HEK293T (cell line): ENCODE data around the gene CSNK1E.
A peak's percentile ranks its signal among the peaks of the same experiment; 100 is the strongest.

Source experiments
- CTCF ChIA-PET: fragments of 350-600 bp; formaldehyde crosslinking; extraction: SDS; loops from one replicate; lab custom pipeline; 2021; ENCODE audit warnings: antibody characterized with exemption, inconsistent platforms; lab: Yijun Ruan, JAX
- POLR2A ChIA-PET: fragments of 350-600 bp; formaldehyde crosslinking; extraction: SDS; loops from one replicate; lab custom pipeline; 2020; ENCODE audit warnings: antibody characterized with exemption, inconsistent platforms; lab: Yijun Ruan, JAX
- DNase-seq: peaks from one replicate; pipeline ENCODE4 v3.0.0; 2012; ENCODE audit warnings: mixed read lengths; ENCODE audit errors: extremely low spot score
- ARNT ChIP-seq: fragments of 450-650 bp; IDR thresholded peaks from 2 replicates; pipeline ENCODE4 v1.6.1; 2017; ENCODE audit warnings: mild to moderate bottlenecking
- BHLHE40 ChIP-seq: fragments of 450-650 bp; IDR thresholded peaks from 2 replicates; pipeline ENCODE4 v1.6.1; 2016; ENCODE audit warnings: mild to moderate bottlenecking, moderate library complexity, borderline replicate concordance
- CTBP1 ChIP-seq: fragments of 450-650 bp; IDR thresholded peaks from 2 replicates; pipeline ENCODE4 v1.6.1; 2016; ENCODE audit warnings: borderline replicate concordance
- ELF4 ChIP-seq: fragments of 450-650 bp; IDR thresholded peaks from 2 replicates; pipeline ENCODE4 v1.6.1; 2017; ENCODE audit warnings: antibody characterized with exemption
- FOXA1 ChIP-seq: fragments of 450-650 bp; IDR thresholded peaks from 2 replicates; pipeline ENCODE4 v1.6.1; 2016; ENCODE audit warnings: mild to moderate bottlenecking
- FOXK2 ChIP-seq: fragments of 450-650 bp; IDR thresholded peaks from 2 replicates; pipeline ENCODE4 v1.6.1; 2016; ENCODE audit warnings: mild to moderate bottlenecking
- FOXM1 ChIP-seq: fragments of 450-650 bp; IDR thresholded peaks from 2 replicates; pipeline ENCODE4 v1.6.1; 2017; ENCODE audit warnings: mild to moderate bottlenecking, borderline replicate concordance
- HDGF ChIP-seq: fragments of 450-650 bp; IDR thresholded peaks from 2 replicates; pipeline ENCODE4 v1.6.1; 2017; ENCODE audit warnings: antibody characterized with exemption, borderline replicate concordance
- L3MBTL2 ChIP-seq: fragments of 450-650 bp; conservative IDR thresholded peaks from 2 replicates; pipeline ENCODE4 v1.6.1; 2016; ENCODE audit warnings: mild to moderate bottlenecking
- LEF1 ChIP-seq: fragments of 450-650 bp; IDR thresholded peaks from 2 replicates; pipeline ENCODE4 v1.6.1; 2017; ENCODE audit warnings: mild to moderate bottlenecking, borderline replicate concordance
- NFRKB ChIP-seq: fragments of 450-650 bp; IDR thresholded peaks from 2 replicates; pipeline ENCODE4 v1.6.1; 2016; ENCODE audit warnings: mild to moderate bottlenecking, moderate library complexity
- SP1 ChIP-seq: fragments of 450-650 bp; IDR thresholded peaks from 2 replicates; pipeline ENCODE4 v1.6.1; 2017
- SUZ12 ChIP-seq: fragments of 450-650 bp; IDR thresholded peaks from 2 replicates; pipeline ENCODE4 v1.6.1; 2016; ENCODE audit warnings: mild to moderate bottlenecking
- TARDBP ChIP-seq: fragments of 450-650 bp; IDR thresholded peaks from 2 replicates; pipeline ENCODE4 v1.6.1; 2016
- ZNF384 ChIP-seq: fragments of 450-650 bp; IDR thresholded peaks from 2 replicates; pipeline ENCODE4 v1.6.1; 2016
- TF ChIP-seq, protein P1 (sequence below): fragments of 450-650 bp; IDR thresholded peaks from 2 replicates; pipeline ENCODE4 v1.6.1; 2016

CSNK1E gene

DNA sequence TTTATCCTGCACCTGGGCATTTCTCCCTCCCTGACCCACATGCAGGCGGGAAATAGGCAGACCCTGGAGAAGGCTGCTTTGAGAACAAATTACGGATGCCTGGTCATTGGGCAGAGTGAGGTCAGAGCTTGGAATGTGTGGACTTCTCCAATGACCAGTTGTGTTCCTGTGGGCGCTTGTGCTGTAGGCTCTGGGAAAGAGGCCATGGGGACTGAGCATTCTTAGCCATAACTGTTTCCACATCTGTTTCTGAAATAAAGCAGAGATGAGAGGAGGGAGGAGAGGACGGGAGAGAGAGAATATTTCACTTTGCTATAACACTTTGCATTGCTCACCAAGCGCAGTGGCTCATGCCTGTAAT lies 33.2 kb downstream of the CSNK1E start:
- ChIA-PET CTCF (interaction anchor here (0.6 kb wide), 1 partner anchor 357 kb away, joined by 5 read pairs; no protein-coding TSS in a partner anchor), POLR2A (interaction anchor here (1.0 to 1.6 kb wide), 3 partner anchors 11 to 114 kb away, joined by 3 to 5 read pairs (median 4); no protein-coding TSS in a partner anchor)
- DNase-seq: no peak

DNA sequence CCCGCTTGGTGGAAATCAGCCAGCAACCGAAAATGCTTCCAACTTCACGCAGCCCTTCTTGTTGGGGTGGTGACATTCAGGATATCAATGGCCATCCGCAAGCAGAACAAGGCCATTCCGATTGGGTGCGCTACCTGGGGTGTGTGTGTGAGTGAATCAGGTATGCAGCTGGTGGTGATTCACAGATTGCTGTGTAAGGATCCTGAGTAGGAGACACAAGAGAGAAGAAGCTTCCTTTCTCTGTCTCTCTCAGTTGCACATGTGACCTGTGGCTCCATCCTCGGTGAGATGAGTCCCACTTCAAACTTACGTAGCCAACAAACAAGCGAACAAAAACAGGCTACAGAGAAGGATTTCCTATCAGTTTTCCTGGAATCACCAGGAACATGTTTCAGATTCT lies 34.8 kb downstream of the CSNK1E start:
- CTCF ChIA-PET: no interaction called here
- DNase-seq: no peak
- TF ChIP-seq, protein P1, sequence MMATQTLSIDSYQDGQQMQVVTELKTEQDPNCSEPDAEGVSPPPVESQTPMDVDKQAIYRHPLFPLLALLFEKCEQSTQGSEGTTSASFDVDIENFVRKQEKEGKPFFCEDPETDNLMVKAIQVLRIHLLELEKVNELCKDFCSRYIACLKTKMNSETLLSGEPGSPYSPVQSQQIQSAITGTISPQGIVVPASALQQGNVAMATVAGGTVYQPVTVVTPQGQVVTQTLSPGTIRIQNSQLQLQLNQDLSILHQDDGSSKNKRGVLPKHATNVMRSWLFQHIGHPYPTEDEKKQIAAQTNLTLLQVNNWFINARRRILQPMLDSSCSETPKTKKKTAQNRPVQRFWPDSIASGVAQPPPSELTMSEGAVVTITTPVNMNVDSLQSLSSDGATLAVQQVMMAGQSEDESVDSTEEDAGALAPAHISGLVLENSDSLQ: no peak
- TF ChIP-seq LEF1: no peak
- TF ChIP-seq ZNF384: no peak
- TF ChIP-seq ARNT: no peak
- no peak for TF ChIP-seq TARDBP
- TF ChIP-seq FOXK2: no peak
- TF ChIP-seq ELF4: no peak
- TF ChIP-seq CTBP1: no peak
- no peak for TF ChIP-seq L3MBTL2
- TF ChIP-seq SUZ12: no peak
- no peak for TF ChIP-seq FOXM1
- no peak for TF ChIP-seq FOXA1
- no peak for TF ChIP-seq SP1
- no peak for TF ChIP-seq NFRKB
- no peak for TF ChIP-seq BHLHE40
- TF ChIP-seq HDGF: no peak
- POLR2A ChIA-PET: interaction anchor here (1.6 kb wide), 1 partner anchor 9 kb away, joined by 5 read pairs; no protein-coding TSS in a partner anchor

More for the DNA sequence above, 33.2 kb downstream of the CSNK1E start:
- TF ChIP-seq ARNT (no peak), ELF4 (no peak), FOXA1 (no peak), SUZ12 (no peak), FOXK2 (no peak), LEF1 (no peak), BHLHE40 (no peak), CTBP1 (no peak), HDGF (no peak), TARDBP (no peak), NFRKB (no peak), L3MBTL2 (no peak), SP1 (no peak)

DNA sequence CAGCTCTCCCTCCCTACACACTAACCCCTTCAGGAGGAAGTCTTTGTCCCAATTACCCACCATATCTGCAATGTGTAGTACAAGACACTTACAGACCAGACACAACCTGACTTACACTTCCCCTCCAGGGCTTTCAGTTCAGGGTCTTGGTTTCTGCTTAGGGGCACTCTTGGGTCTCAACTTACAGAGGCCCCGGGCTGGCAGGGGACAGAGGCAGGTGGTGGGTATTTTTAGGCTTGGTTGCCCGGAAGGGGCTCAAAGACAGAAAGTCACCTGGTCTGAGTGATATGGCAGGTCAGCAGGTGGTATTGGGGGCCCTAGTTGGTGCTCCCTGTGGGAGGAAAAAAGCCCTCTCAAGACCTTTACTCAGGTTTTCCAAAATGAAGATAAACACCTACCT lies 41.1 kb downstream of the CSNK1E start:
- ChIA-PET CTCF (interaction anchor here (0.7 kb wide), 1 partner anchor 145 kb away, joined by 3 read pairs; no protein-coding TSS in a partner anchor), POLR2A (no interaction called here)
- no peak for DNase-seq
- TF ChIP-seq, protein P1: no peak
- TF ChIP-seq L3MBTL2 (no peak), ARNT (no peak), FOXA1 (no peak), FOXK2 (no peak)

DNA sequence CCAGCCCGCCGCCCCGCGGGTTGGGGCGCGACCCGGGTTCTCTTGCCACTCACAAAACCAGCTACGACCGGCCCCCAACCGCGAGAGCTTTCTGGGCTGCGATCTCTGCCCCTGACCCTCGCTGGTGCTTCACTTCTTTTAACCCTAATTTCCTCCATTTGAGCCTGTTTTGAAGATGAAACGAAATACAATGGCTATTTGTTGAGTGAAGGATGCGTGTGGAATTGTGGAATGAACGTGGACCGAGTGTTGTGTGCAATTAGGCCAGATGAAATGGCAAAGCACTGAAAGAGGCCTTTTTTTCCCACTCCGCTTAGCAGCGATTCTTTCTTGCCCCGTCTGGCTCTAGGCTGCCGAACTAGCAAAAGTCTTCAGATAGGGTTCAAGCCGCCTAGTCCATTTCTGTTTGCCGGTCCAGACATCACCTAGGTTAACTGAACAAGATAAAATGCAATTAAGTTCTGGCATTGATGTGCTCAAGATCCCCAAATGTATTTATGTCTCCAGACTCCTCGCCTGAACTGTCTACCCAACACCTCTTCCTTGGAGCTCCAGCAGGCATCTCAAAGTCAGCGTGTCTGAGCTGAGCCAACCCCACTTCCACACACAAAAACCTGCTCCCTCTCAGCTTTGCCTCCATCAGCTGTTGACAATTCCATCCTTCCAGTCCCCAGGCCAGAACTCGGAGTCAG lies 44.0 kb downstream of the CSNK1E start:
- CTCF ChIA-PET: no interaction called here
- POLR2A ChIA-PET: interaction anchor here (0.7 to 1.0 kb wide), 3 partner anchors 10 to 92 kb away, joined by 3 to 5 read pairs (median 3); partner anchors contain the start of gene PLA2G6
- no peak for DNase-seq
- TF ChIP-seq ARNT (no peak), SUZ12 (no peak), NFRKB (no peak), HDGF (no peak), FOXK2 (no peak), FOXM1 (no peak), FOXA1 (no peak), ZNF384 (no peak), BHLHE40 (no peak), L3MBTL2 (no peak; the same call in 1 of the 2 replicates), ELF4 (no peak), LEF1 (no peak), SP1 (no peak), TARDBP (no peak), CTBP1 (no peak)
- TF ChIP-seq, protein P1: no peak

DNA sequence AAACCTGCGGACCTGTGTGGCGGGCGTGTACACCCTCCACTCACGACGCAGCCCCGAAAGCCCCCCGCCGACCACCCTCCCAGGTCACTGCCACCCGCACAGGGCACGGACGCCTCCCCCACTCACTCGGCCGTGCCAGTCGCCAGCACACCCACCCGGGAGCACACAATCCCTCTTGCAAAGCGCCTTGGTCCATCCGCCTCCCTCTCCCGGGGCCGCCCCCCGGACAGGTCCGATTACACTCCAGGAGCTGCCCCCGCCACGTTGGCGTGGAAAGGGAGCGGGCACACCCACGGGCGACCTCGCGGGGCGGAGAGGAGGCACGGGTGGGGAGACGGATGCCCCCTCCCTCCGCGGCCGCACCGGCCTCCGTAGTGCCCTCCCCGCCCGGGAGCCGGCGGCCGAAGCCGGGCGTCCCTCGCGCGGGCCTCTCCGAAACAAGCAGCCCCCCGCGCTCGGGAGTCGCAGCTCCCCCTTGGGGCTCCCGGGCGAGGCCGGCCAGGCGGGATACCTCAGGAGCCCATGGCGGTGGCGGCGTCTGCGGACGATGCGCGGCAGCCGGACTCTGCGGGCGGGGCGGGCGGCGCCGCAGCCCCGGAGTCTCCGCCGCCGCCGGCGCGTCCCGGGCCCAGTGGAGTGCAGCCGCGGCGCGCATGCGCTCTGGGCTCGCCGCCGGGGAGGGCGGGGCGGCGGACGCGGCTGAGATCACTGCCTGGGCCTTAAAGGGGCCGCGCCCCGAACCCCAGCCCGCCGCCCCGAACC lies 44.7 kb downstream of the CSNK1E start, which contains the start of gene TMEM184B:
TSS of gene TMEM184B (minus strand) at position 638 of the 762 bp plus-strand sequence. CDS start 25,049 bp downstream, outside the sequence.
- TF ChIP-seq TARDBP (no peak), FOXM1 (peak; percentile 86)
- POLR2A ChIA-PET: no interaction called here
- CTCF ChIA-PET: interaction anchor here (2.6 kb wide), 1 partner anchor 10 kb away, joined by 6 read pairs; no protein-coding TSS in a partner anchor
- peak; percentile 100 for DNase-seq
